ENCODE results near the gene LPIN2.

DNA sequence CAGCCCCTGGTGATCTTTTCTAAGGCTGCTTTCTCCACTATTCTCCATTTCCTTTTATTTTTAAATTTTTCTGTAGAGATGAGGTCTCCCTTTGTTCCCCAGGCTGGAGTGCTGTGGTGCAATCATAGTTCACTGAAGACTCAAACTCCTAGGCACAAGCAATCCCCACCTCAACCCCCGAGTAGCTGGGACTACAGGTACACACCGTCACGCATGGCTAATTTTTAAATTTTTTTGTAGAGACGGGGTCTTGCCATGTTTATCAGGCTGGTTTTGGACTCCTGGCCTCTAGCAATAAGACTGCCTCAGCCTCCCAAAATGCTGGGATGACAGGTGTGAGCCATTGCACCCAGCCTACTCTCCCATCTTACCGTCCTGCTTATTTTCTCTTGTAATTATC, 22.7 kb upstream of the LPIN2 start:
- TF ChIP-seq CTCF (optimal IDR thresholded peaks at IDR 0.05 in 1 of 3, IDR thresholded peaks at IDR 0.05 in 1 of 3, conservative IDR thresholded peaks at IDR 0.05 in 1 of 3; ENCODE audit: extremely low read depth in 1 of 3, insufficient read depth in 2 of 3, low read length in 3 of 3), result no peak
- TF ChIP-seq EZH2 (IDR thresholded peaks at IDR 0.05; ENCODE audit: low read length), result no peak

Measured in keratinocyte (primary cell).